WTC11 (cell line): ENCODE results near the gene PRR22. TPM values are rescaled to one million over a fixed set of nuclear protein-coding genes. Genes with fewer than 3 reads are reported as not detected.

Experiments used
- ATAC-seq: fragments of 200-7000 bp; cut with Tn5 transposase; 2 replicates; pipeline ENCODE4 v1.10.0; 2021; ENCODE audit warnings: mild to moderate bottlenecking, moderate library complexity
- CTCF ChIA-PET: fragments of 300-600 bp; sonication (Branson Sonifier 250); formaldehyde crosslinking; loops from one replicate; lab custom pipeline; 2021; ENCODE audit warnings: antibody characterized with exemption; lab: Charles Lee
- POLR2A ChIA-PET: fragments of 350-600 bp; sonication (Branson Sonifier 250); formaldehyde crosslinking; loops from one replicate; lab custom pipeline; 2021; ENCODE audit warnings: antibody characterized with exemption; lab: Charles Lee
- DNase-seq: peaks from one replicate; pipeline ENCODE4 v3.0.0; 2021; ENCODE audit warnings: low spot score
- H3K27ac Mint-ChIP-seq: 2 replicates; pipeline ENCODE4 v1.8.0; 2021; ENCODE audit warnings: mixed read lengths
- H3K27me3 Mint-ChIP-seq: 2 replicates; pipeline ENCODE4 v1.8.0; 2021; ENCODE audit warnings: low read depth, mild to moderate bottlenecking, moderate library complexity, mixed read lengths
- H3K36me3 Mint-ChIP-seq: 2 replicates; pipeline ENCODE4 v1.8.0; 2021; ENCODE audit warnings: mixed read lengths
- H3K4me1 Mint-ChIP-seq: 2 replicates; pipeline ENCODE4 v1.8.0; 2022; ENCODE audit warnings: mixed read lengths
- H3K4me3 Mint-ChIP-seq: 2 replicates; pipeline ENCODE4 v1.8.0; 2021; ENCODE audit warnings: mild to moderate bottlenecking, moderate library complexity, mixed read lengths
- H3K9me3 Mint-ChIP-seq: 2 replicates; pipeline ENCODE4 v1.8.0; 2021; ENCODE audit warnings: mixed read lengths
- AR ChIP-seq: fragments of 250-450 bp; sonication (Bioruptor Pico); IDR thresholded peaks from 2 replicates; pipeline ENCODE4 v1.9.0; 2021; ENCODE audit warnings: mild to moderate bottlenecking
- FOXJ3 ChIP-seq: sonication (generic); formaldehyde crosslinking; IDR thresholded peaks from 2 replicates; pipeline ENCODE4 v1.9.0; 2021; ENCODE audit warnings: missing genetic modification reagents, mild to moderate bottlenecking, borderline replicate concordance
- FOXP4 ChIP-seq: sonication (generic); formaldehyde crosslinking; IDR thresholded peaks from 2 replicates; pipeline ENCODE4 v1.8.0; 2022; ENCODE audit warnings: mild to moderate bottlenecking, missing genetic modification reagents
- IRF2 ChIP-seq: sonication (generic); formaldehyde crosslinking; IDR thresholded peaks from 2 replicates; pipeline ENCODE4 v1.8.0; 2022; ENCODE audit warnings: low read depth, missing genetic modification reagents, borderline replicate concordance
- MLX ChIP-seq: sonication (generic); formaldehyde crosslinking; IDR thresholded peaks from 2 replicates; pipeline ENCODE4 v1.8.1; 2023; ENCODE audit warnings: mild to moderate bottlenecking, missing genetic modification reagents, moderate library complexity
- MXD4 ChIP-seq: fragments of 250-450 bp; sonication (Bioruptor Pico); IDR thresholded peaks from 2 replicates; pipeline ENCODE4 v1.8.0; 2021; ENCODE audit warnings: mild to moderate bottlenecking, moderate library complexity, borderline replicate concordance
- RELA ChIP-seq: sonication (generic); formaldehyde crosslinking; IDR thresholded peaks from 2 replicates; pipeline ENCODE4 v1.8.1; 2022; ENCODE audit warnings: missing genetic modification reagents, mild to moderate bottlenecking, borderline replicate concordance
- SMAD3 ChIP-seq: sonication (generic); formaldehyde crosslinking; IDR thresholded peaks from 2 replicates; pipeline ENCODE4 v1.8.0; 2022; ENCODE audit warnings: missing genetic modification reagents, mild to moderate bottlenecking, borderline replicate concordance
- SMAD4 ChIP-seq: sonication (generic); formaldehyde crosslinking; IDR thresholded peaks from 2 replicates; pipeline ENCODE4 v1.8.0; 2022; ENCODE audit warnings: mild to moderate bottlenecking, missing genetic modification reagents
- USF1 ChIP-seq: sonication (generic); formaldehyde crosslinking; IDR thresholded peaks from 2 replicates; pipeline ENCODE4 v1.8.0; 2022; ENCODE audit warnings: mild to moderate bottlenecking, missing genetic modification reagents
- USF2 ChIP-seq: sonication (generic); formaldehyde crosslinking; IDR thresholded peaks from 2 replicates; pipeline ENCODE4 v1.8.1; 2023; ENCODE audit warnings: mild to moderate bottlenecking, missing genetic modification reagents, moderate library complexity
- ZNF232 ChIP-seq: sonication (generic); formaldehyde crosslinking; IDR thresholded peaks from 2 replicates; pipeline ENCODE4 v1.8.0; 2022; ENCODE audit warnings: mild to moderate bottlenecking, missing genetic modification reagents
- ZNF317 ChIP-seq: sonication (generic); formaldehyde crosslinking; IDR thresholded peaks from 2 replicates; pipeline ENCODE4 v1.8.1; 2023; ENCODE audit warnings: low read depth, mild to moderate bottlenecking, moderate library complexity, missing genetic modification reagents, borderline replicate concordance
- ZNF396 ChIP-seq: fragments of 250-450 bp; sonication (Bioruptor Pico); IDR thresholded peaks from 2 replicates; pipeline ENCODE4 v1.8.0; 2021; ENCODE audit warnings: mild to moderate bottlenecking, moderate library complexity, borderline replicate concordance
- ZNF532 ChIP-seq: fragments of 250-450 bp; sonication (Bioruptor Pico); IDR thresholded peaks from 2 replicates; pipeline ENCODE4 v1.9.0; 2021; ENCODE audit warnings: mild to moderate bottlenecking, borderline replicate concordance
- total RNA-seq: library from RNA; stranded (reverse); gene quantifications from 3 replicates; pipeline ENCODE4 v1.2.3, GENCODE V29; 2021

Gene PRR22
- total RNA-seq, 1 experiment from 2014 or later = 3.3 TPM

- TF ChIP-seq IRF2 (CRISPR knock-in tag) = no peak
- no peak for TF ChIP-seq FOXP4
- no peak for TF ChIP-seq SMAD4 (CRISPR knock-in tag)
- no peak for TF ChIP-seq USF2
- ChIA-PET POLR2A (no interaction called here), CTCF (no interaction called here)
- Mint-ChIP-seq H3K4me3 (no peak overlapping the region), H3K27me3 (peaks cover 5% of the 10 kb centered on the region; the same call in 1 of the 2 replicates), H3K36me3 (no peaks in the 10 kb centered on the region), H3K27ac (no peak overlapping the region), H3K4me1 (no peaks in the 10 kb centered on the region), H3K9me3 (peaks cover 10% of the 10 kb centered on the region; the same call in 1 of the 2 replicates)
- ATAC-seq (no peak), DNase-seq (no peak)
These were observed 21.8 kb downstream of the PRR22 start for GRCh38 chr19:5762608-5763217.

- CTCF ChIA-PET = no interaction called here
These were observed 30.8 kb downstream of the PRR22 start for GRCh38 chr19:5753743-5754142.

More at GRCh38 chr19:5753743-5754142, 30.8 kb downstream of the PRR22 start:
- Mint-ChIP-seq H3K4me3 (no peak overlapping the region), H3K9me3 (no peaks in the 10 kb centered on the region), H3K27ac (no peak overlapping the region), H3K4me1 (no peaks in the 10 kb centered on the region), H3K36me3 (no peaks in the 10 kb centered on the region), H3K27me3 (peaks cover 10% of the 10 kb centered on the region; the same call in 1 of the 2 replicates)
- no peak for ATAC-seq
- no peak for DNase-seq
- POLR2A ChIA-PET = no interaction called here
- TF ChIP-seq FOXJ3 (CRISPR knock-in tag) = no peak
- TF ChIP-seq ZNF532 (CRISPR knock-in tag) = no peak
- TF ChIP-seq AR (CRISPR knock-in tag) = no peak
- no peak for TF ChIP-seq ZNF232 (CRISPR knock-in tag)
- no peak for TF ChIP-seq USF1 (CRISPR knock-in tag)
- no peak for TF ChIP-seq RELA (CRISPR knock-in tag)
- TF ChIP-seq MLX (CRISPR knock-in tag) = no peak
- no peak for TF ChIP-seq ZNF317 (CRISPR knock-in tag)
- TF ChIP-seq ZNF396 (CRISPR knock-in tag) = no peak
- no peak for TF ChIP-seq SMAD3 (CRISPR knock-in tag)
- no peak for TF ChIP-seq MXD4 (CRISPR knock-in tag)
